ENCODE results near the gene MEX3D.
"Not testable (repeated sequence)": the region's sequence is repeated elsewhere in the genome, so short reads cannot be mapped to it uniquely, and the experiment has no call there.

The MEX3D gene

DNA sequence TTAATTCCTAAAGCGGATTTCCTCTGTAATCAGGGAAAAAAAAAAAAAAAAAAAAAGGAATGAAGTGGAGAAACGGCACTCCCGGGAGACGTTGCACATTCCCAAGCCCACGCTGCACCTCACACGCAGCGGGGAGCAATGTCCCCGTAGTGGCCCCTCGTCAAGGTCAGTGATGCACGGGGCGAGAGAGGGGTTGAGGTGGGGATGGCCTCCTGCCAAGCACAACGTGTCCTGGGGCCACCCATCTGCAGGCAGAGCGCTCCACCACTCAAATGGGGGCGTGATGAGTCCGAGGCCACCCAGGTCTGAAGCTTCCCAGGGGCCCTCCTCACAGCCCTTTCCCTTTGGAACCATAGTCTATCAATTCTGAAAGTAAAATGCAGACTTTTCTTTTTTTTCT, 29.1 kb downstream of the MEX3D start:
- TF ChIP-seq, protein P1, sequence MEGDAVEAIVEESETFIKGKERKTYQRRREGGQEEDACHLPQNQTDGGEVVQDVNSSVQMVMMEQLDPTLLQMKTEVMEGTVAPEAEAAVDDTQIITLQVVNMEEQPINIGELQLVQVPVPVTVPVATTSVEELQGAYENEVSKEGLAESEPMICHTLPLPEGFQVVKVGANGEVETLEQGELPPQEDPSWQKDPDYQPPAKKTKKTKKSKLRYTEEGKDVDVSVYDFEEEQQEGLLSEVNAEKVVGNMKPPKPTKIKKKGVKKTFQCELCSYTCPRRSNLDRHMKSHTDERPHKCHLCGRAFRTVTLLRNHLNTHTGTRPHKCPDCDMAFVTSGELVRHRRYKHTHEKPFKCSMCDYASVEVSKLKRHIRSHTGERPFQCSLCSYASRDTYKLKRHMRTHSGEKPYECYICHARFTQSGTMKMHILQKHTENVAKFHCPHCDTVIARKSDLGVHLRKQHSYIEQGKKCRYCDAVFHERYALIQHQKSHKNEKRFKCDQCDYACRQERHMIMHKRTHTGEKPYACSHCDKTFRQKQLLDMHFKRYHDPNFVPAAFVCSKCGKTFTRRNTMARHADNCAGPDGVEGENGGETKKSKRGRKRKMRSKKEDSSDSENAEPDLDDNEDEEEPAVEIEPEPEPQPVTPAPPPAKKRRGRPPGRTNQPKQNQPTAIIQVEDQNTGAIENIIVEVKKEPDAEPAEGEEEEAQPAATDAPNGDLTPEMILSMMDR (IDR thresholded peaks at IDR 0.05; ENCODE audit: low read depth, low read length, missing control alignments), result no peak
- no peak overlapping the region for H3K4me3 ChIP-seq (replicated peaks; ENCODE audit: low read depth, low read length)
- DNase-seq (ENCODE audit: extremely low read depth, low read depth), result no peak

- DNase-seq (ENCODE audit: extremely low read depth, low read depth); H3K4me3 ChIP-seq (replicated peaks; ENCODE audit: low read depth, low read length): not testable (repeated sequence)
Measured at GRCh38 chr19:1535699-1536098, 32.4 kb downstream of the MEX3D start.

DNA sequence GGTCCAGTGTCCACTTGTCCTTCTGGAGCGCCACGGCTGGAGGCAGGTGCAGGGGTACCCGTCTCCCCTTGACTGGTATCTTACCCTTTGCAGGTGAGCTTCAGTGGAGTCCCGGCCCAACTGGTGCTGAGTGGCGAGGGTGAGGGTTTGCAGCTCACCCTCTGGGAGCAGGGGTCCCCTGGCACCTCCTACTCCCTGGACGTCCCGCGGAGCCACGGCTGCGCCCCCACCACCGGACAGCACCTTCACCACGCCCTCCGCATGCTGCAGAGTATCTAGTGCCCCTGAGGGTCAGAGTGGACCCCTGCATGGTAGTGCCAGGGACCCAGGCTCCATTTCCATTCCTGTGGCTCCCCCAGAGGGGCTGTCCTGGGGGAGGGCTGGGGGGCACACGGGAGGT, 33.2 kb downstream of the MEX3D start:
- TF ChIP-seq, protein P1 (IDR thresholded peaks at IDR 0.05; ENCODE audit: low read depth, low read length, missing control alignments), result no peak
- no peak for DNase-seq (ENCODE audit: extremely low read depth, low read depth)
- H3K4me3 ChIP-seq (replicated peaks; ENCODE audit: low read depth, low read length), result no peak overlapping the region

- H3K4me3 ChIP-seq (replicated peaks; ENCODE audit: low read depth, low read length), result no peak overlapping the region
- no peak for DNase-seq (ENCODE audit: extremely low read depth, low read depth)
- TF ChIP-seq, protein P1 (IDR thresholded peaks at IDR 0.05; ENCODE audit: low read depth, low read length, missing control alignments), result no peak
Measured at GRCh38 chr19:1533510-1534150, 34.5 kb downstream of the MEX3D start.

DNA sequence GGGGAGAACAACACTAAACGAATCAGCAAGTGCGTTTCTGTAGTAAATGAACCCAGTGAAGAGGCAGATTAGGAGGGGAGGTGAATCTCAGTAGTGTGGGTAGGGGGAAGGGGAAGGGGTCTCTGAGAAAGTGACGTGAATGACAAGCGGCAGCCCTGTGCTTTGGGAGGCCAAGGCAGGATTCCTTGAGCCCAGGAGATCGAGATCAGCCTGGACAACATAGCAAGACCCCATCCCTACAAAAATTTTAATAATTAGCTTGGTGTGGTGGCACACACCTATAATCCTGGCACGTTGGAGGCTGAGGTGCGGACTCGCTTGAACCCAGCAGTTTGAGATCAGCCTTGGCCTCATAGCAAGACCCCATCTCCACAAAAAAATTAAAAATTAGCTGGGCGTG, 36.1 kb downstream of the MEX3D start:
- no peak for DNase-seq (ENCODE audit: extremely low read depth, low read depth)
- no peak overlapping the region for H3K4me3 ChIP-seq (replicated peaks; ENCODE audit: low read depth, low read length)
- TF ChIP-seq, protein P1 (IDR thresholded peaks at IDR 0.05; ENCODE audit: low read depth, low read length, missing control alignments), result no peak

DNA sequence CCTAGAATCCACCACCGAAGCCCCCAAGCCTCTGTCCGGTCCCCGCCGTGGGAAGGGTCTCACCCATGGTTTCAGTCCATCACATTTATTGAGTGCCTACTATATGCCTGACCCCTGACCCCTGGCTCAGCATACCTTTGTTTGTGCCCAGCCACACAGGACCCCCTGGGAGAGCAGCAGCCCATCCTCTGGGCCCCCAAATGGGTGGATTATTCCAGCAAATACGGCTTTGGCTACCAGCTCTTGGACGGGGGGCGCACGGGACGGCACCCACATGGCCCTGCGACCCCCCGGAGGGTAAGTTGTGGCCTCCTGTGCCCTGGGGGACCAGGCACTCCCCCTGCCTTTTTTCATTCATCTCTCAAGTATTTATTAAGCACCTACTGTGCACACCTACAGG, 36.5 kb downstream of the MEX3D start:
- TF ChIP-seq, protein P1 (IDR thresholded peaks at IDR 0.05; ENCODE audit: low read depth, low read length, missing control alignments), result no peak
- no peak for DNase-seq (ENCODE audit: extremely low read depth, low read depth)
- no peak overlapping the region for H3K4me3 ChIP-seq (replicated peaks; ENCODE audit: low read depth, low read length)

DNA sequence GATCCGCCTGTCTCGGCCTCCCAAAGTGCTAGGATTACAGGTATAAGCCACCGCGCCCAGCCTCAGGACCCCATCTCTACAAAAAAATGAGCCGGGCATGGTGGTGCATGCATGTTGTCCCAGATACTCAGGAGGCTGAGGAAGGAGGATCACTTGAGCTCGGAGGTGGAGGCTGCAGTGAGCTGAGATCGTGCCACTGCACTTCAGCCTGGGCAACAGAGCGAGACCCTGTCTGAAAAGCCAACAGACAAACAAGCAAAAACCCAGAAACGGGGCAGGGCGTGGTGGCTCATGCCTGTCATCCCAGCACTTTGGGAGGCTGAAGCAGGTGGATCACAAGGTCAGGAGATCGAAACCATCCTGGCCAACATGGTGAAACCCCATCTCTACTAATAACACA, 37.3 kb downstream of the MEX3D start:
- not testable (repeated sequence) for DNase-seq (ENCODE audit: extremely low read depth, low read depth); H3K4me3 ChIP-seq (replicated peaks; ENCODE audit: low read depth, low read length)

GRCh38 chr19:1529430-1529816, 38.7 kb downstream of the MEX3D start:
- DNase-seq (ENCODE audit: extremely low read depth, low read depth), result no peak
- TF ChIP-seq, protein P1 (IDR thresholded peaks at IDR 0.05; ENCODE audit: low read depth, low read length, missing control alignments), result no peak
- no peak overlapping the region for H3K4me3 ChIP-seq (replicated peaks; ENCODE audit: low read depth, low read length)

All from HFF-Myc (cell line).